ENCODE measurements around the gene RSPH3.
A peak's percentile ranks its signal among the peaks of the same experiment; 100 is the strongest.
"Not testable (repeated sequence)": the region's sequence is repeated elsewhere in the genome, so short reads cannot be mapped to it uniquely, and the experiment has no call there.

Gene RSPH3, protein sequence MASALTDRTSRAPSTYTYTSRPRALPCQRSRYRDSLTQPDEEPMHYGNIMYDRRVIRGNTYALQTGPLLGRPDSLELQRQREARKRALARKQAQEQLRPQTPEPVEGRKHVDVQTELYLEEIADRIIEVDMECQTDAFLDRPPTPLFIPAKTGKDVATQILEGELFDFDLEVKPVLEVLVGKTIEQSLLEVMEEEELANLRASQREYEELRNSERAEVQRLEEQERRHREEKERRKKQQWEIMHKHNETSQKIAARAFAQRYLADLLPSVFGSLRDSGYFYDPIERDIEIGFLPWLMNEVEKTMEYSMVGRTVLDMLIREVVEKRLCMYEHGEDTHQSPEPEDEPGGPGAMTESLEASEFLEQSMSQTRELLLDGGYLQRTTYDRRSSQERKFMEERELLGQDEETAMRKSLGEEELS

DNA sequence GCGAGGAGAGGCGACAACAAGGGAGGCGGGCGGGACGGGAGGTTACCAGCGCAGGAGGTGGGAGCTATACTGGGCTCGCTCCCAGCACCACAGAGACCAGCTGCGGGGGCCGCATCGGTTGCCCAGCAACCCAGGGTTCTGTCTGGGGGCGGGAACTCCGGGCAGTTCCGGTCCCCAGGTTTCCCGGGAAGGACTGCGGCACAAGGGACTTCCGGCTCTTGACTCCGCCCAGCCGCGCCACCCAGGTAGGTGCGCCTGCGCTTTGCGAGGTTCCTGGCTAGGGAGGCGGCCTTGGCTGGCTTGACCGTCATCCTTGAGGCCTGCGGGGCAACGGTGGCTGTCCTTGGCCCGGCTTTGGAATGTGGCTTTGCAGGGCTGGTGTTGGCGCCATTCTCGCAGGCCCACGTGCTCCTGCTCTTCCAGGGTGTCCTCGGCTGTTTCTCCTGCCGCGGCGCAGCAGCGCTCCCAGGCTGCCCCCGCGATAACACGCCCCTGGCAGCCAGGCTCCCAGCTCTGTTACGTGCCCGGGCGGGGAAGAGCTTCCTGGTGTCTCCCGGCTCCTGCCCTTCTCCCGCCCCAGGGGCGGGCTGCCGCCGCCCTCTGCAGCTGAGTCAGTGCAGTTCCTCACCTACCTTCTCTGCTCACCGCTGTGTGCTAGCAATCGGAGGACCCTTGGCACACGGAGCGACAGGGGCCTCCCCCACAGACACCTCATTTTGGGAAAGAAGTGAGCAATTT is at the start of gene RSPH3:
Gene RSPH3 (minus strand): TSS at position 537 of the 738 bp plus-strand sequence. CDS start 652 bp downstream, outside the sequence.
- peak; percentile 90 for DNase-seq (ENCODE audit: low spot score)

- DNase-seq (ENCODE audit: low spot score), result no peak
Measured at GRCh38 chr6:159047891-159048685, 48.1 kb upstream of the RSPH3 start.

DNA sequence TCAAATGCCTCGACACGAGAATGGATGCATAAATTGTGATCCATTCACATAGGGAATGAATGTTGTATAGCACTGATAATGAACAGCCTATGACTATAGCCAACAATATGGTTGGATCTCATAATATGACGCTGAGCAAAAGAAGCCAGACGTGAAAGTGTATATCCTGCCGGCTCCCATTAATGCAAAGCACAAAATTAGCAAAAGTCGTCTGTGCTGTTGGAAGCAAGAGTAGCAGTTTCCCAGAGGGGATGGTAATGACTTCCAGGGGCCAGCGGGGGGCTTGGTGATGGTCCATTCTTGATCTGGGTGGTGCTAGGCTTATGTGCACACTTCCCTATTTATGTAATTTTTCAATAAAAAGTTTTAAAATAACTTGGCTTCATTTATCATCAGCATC is 45.8 kb upstream of the RSPH3 start:
- no peak for DNase-seq (ENCODE audit: low spot score)

GRCh38 chr6:159044899-159045727 is 45.1 kb upstream of the RSPH3 start, which contains the start of gene TAGAP:
TSS of gene TAGAP (minus strand) at chr6:159044991. CDS start at chr6:159044146, 845 bp downstream.
- peak; percentile 96 for DNase-seq (ENCODE audit: low spot score)

GRCh38 chr6:159043947-159044346 is 43.9 kb upstream of the RSPH3 start:
- DNase-seq (ENCODE audit: low spot score), result peak; percentile 59

GRCh38 chr6:159043251-159043650 is 43.2 kb upstream of the RSPH3 start:
- DNase-seq (ENCODE audit: low spot score), result peak; percentile 90

- DNase-seq (ENCODE audit: low spot score), result no peak
Measured at GRCh38 chr6:159042826-159043181, 42.8 kb upstream of the RSPH3 start.

DNA sequence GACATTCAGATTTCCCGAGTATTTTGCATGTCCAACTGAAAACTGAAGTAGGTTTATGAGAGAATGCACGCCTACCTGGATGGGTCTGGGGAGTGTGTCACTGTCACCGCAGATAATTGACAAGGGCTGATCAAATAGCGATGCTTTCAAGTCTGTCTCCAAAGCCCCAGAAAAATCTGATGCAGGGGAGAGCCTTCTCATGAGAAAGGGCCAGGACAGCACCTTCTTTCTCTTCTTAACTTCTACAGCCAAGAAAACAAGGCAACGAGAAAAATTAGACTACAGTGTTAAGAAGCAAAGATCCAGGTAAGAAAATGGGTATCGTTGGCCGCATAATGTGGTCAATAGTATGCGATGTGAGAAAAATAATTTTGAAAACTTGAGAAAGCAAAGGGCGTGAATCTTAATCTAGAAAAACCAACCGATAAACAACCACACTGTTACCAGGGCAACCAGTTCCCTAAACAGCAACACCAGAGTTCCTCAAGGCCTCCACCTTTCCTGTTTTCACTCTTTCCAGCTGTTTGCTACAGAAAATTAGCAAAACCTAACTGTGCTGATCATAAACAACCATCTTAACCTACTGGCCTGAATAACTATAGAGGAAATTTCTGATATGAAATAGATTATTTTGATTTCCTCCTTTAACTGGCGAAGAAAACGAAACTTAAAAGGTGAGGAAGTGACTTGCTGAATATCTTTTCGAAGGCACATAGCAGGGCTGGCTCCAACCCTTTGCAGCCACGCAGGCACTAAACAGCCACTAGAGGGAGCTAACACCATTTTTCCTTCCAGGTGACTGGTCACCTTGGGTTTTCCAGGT is 42.2 kb upstream of the RSPH3 start:
- peak; percentile 95 for DNase-seq (ENCODE audit: low spot score)

DNA sequence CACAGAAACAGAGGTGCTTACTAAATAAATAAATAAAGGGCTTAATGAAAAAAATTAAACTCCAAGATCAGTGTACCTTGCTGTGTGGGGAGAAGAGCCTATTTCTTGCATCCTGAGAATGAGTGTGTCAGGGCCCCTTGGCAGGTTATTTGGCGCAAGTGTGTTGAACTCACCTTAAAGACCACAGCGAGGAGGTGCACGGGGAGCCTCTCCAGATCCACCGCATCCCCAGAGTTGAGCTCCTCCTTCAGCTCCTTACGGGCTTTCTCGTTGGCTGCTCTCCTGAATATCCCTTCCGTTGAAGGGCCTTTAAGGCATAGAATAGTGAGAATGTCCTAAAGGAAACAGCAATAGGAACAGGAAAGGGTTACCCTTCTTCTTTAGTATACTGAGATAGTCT is 41.2 kb upstream of the RSPH3 start:
- DNase-seq (ENCODE audit: low spot score), result no peak

DNA sequence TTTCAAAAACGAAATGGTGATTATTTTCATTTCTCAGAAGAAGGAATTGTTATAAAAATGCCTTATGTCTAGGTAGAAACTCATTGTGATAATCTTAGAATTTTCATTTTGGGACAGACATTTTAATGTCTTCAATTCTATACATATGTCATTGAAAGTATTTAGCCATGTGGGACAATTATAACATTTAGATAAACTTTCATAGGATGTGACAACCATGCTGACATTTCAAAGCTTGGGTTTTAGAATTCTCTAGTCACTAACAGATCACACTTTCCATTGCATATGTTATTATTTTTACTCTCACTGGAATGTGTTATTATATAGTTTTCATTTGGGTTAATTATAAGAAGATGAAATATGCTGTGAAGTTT is 39.9 kb upstream of the RSPH3 start:
- DNase-seq (ENCODE audit: low spot score), result no peak

- peak; percentile 71 for DNase-seq (ENCODE audit: low spot score)
Measured at GRCh38 chr6:159038914-159039884, 39.2 kb upstream of the RSPH3 start.

GRCh38 chr6:159038318-159038717 is 38.3 kb upstream of the RSPH3 start:
- not testable (repeated sequence) for DNase-seq (ENCODE audit: low spot score)

DNA sequence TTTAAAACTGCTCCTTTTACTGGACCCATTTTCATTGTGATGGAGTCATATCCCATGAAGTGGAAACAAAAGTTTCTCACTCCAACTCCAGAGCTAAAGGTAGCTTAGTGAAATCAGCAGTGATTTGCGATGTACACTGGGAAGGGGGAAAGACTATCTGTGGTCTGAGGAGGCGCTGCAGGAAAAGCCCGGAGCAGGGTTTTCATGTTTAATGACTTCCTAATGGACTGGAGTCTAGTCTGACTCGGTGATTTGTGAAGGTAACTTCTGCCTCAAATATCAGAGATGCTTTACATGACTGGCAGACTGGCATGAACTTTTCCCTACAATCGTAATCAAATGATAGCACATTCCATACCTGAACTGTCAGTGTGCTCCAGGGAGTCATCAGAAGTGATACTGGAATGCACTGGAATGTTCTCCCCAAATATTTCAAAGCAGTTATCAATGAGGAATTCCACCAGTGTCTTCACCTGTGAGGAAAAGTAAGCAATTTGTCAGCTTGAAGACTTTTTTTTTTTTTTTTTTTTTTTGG is 37.8 kb upstream of the RSPH3 start:
- DNase-seq (ENCODE audit: low spot score), result no peak

DNA sequence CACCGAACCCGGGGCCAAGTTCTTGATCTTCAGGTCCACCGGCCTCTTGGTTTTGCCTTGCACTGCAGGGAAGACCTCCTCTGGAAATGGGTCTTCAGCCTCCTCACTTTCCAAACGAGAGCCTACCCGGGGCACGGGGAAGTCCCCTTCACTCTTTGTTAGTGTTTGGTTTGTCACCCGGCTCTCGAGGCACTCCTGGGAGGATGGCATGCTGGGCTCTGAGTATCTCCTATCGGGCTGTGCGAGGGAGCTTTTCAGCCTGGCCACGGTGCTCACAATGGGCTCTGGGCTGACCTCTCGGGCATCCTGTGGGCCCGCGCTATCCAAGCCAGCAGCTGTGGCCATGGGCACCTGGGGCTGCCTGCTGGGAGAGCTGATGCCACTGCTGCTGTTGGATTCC is 36.7 kb upstream of the RSPH3 start:
- DNase-seq (ENCODE audit: low spot score), result no peak

- no peak for DNase-seq (ENCODE audit: low spot score)
Measured at GRCh38 chr6:159035891-159036290, 35.9 kb upstream of the RSPH3 start.

DNA sequence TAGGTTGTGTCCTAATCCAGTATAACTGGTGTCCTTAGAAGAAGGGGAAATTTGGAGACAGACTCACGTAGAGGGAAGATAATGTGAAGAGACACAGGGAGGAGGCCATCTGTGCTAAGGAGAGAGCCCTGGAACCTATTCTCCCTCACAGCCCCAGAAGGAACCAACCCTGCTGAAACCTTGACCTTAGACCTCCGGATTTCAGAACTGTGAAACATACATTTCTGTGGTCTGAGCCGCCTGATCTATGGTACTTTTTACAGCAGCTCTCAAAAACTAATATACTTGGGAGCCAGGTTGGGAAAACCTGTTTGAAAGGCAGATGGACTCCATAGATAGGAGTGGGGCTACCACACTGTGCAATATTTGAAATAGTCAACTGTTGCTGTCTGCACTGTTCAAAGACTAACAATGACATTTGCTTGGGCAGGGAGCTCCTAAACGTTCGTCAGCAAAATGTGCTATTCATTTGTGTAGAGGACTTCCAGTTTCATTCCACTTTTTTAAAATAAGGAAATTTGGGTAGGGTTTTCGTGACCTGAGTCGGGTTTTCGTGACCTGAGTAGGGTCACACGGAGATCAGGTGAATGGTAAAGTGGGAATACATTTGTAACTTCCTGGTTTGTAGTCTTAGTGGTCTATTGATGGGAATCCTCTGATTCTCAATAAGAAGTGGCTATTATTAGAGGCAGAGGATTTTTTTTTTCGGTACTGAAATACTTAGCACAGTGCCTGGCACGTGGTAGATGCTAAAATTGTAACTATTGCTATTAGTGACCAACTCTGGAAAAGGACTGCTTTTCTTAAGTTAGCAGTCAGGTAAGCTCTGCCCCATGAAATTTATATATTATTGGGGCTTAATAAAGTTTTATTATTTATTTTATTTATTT is 33.4 kb upstream of the RSPH3 start:
- no peak for DNase-seq (ENCODE audit: low spot score)

DNA sequence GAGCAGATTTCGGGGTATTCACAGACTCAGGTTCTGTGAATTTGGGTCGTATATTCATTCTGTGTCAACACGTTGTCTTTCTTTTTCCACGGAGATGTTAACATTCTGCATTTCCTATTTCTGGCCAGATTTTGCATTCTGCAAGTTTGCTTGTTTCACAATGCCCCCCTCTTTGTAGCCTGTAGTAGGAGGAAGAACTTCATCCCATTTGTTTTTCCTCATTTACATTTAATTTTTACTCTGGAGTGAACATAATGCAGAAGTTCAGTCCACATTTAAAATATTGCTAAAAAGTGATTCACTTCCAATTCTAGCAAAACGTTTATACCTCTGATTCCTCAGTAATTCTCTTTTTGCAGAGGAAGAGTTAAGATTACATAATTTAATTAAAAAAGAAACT is 31.8 kb upstream of the RSPH3 start:
- no peak for DNase-seq (ENCODE audit: low spot score)

- no peak for DNase-seq (ENCODE audit: low spot score)
Measured at GRCh38 chr6:159030168-159030567, 30.2 kb upstream of the RSPH3 start.

Measured in CD4-positive, alpha-beta T cell treated with Interleukin-2 at 100 ng/mL for 4 hours (primary cell).